HG02678 (cell line): ENCODE measurements around the gene NAV2.
A peak's percentile ranks its signal among the peaks of the same experiment; 100 is the strongest.
"Not testable (repeated sequence)": the region's sequence is repeated elsewhere in the genome, so short reads cannot be mapped to it uniquely, and the experiment has no call there.

Experiments
- ATAC-seq: cut with Tn5 transposase; IDR thresholded peaks from one replicate; pipeline ENCODE4 v1.9.1; 2021; ENCODE audit warnings: mild to moderate bottlenecking, moderate library complexity; ENCODE audit not compliant: unreplicated experiment

NAV2 gene

GRCh38 chr11:20127671-20128527 lies 415.3 kb downstream of the NAV2 start:
- ATAC-seq = peak; percentile 73

- ATAC-seq = not testable (repeated sequence)
Measured at GRCh38 chr11:20128528-20128825, 415.8 kb downstream of the NAV2 start.

GRCh38 chr11:20129665-20130064 lies 417.0 kb downstream of the NAV2 start:
- no peak for ATAC-seq

DNA sequence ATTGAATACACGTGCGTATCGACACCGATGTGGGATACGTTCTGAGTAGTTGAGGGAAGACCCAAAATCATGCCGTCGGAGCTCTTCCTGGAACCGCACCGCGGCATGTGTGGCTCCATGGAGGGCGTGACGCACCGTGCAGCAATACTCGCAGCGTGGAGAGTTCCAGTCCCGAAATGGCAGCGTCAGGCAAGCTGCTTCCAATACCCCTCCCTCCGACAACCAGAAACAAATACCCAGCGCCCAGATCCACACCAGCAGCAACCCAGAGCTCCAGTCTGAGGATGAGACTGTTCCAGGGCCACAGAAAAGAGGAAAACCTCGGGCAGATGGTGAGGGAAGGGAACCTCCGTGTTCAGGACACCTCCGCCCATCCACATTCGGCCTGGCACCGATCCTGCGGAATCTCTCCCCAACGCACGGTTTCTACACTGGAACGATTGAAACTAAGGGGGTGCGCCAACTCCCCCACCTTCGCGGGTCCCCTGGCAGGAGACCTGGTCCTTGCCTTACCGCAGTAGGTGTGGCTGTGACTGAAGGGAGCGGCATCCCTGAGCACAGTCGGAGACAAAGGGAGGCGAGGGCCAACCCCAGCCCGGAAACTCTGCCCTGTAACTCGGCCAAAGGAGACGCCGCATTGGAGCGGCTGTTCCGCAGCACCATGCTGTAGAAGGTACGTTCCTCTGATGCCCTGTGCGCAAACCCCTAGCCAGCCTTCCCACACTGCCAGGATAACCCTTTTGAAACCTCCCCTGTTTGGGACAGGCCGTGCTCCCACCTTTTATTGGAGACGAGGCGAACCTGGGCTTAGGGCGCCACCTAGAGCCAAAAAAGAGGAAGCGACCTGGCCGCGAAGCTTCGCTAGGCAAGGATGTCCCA lies 419.4 kb downstream of the NAV2 start:
- peak; percentile 60 for ATAC-seq

- no peak for ATAC-seq
Measured at GRCh38 chr11:20132667-20133039, 420.0 kb downstream of the NAV2 start.

DNA sequence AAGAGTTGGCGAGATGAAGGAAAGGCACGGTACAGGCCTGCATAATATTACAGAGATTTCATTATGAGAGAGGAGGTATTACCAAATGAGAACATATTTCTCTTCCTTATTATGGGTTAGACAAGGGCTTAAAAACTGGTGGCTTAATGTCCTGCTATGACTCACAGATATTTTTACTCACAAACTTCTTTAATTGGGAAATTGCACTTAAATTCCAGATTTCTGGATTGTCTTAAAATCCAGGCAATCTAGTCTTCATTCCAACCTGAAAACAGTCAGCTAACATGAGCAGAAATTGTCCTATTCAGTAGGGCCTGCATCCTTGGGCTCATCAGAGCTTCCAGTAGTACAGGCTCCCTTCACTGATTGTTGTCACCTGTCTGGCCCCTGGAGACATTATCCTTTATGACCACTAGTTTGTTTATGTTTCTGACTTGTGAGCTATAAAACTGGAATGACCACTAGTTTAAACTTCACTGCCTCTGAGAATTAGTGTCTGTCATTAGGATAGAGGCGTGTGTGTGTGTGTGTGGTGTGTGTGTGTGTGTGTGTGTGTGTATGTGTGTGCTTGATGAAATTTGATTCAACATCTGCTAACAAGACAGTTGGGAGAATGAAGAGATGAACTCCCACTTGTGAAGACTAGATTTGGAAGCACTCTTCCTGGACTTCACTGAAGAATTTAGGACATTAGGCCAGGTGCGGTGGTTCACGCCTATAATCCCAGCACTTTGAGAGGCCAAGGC lies 422.5 kb downstream of the NAV2 start:
- no peak for ATAC-seq

- ATAC-seq = no peak
Measured at GRCh38 chr11:20137637-20138036, 425.0 kb downstream of the NAV2 start.

DNA sequence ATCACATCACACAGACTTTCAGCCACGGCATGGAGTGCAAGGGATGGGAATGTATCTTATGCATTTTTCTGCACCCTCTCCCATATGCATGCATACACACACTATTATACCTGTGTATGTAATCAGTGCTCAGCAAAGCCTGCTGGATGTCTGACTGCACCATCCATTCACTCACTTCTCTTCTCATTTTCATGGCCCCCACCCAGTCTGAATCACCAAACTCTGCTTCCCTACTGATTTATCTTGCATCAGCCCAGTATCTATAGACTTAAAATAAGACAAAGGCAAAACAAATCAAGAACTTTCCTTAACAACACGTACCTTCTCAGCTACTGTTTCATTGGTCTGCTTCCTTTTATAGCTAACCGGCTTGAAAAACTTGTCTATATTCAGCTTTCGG lies 426.1 kb downstream of the NAV2 start:
- no peak for ATAC-seq

DNA sequence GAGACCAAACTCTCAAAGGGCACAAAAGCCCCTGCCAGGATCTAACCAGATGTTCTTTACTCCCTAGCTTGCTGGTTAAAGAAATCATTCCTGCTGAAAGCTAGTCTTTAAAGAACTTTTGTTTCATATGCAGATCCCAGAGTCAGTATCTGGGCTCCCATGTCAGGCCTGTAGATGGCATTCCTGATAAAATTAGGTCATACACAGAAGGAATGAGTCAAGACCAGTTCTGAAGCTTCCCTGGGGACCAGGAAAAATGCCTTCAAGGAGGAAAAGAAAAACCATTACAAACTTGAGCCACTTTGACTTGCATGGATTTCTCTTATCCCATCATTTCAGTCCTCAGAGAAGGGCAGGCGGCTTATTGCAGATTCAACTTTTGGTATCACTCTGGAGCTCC lies 441.7 kb downstream of the NAV2 start:
- no peak for ATAC-seq

DNA sequence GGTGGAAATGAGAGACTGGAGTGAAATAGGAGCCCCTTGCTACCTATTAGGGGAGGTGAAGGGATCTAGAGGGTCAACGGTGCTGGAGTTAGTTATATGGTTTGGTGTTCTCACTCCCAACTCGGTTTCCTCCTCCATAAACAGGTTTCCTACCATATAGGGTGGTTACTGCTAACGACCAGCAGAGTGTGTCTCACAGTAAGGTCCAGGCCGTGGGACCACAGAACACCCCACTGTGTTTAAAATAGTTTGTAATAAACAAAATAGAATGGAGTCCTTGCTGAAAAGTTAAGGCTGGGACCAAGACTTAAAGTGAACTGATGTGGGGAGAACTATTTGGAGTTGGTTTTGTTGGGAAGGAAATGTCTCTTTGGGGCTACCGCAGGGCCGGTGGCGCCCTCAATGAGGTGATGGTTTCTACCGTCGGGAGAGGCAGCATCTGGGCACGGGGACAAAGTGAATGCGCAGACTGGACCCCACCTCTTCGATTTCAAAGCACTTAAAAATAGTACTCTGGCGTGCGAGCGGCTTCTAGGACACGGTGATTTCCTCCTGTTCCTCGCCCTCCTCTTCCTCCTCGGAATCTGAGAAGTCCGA lies 443.1 kb downstream of the NAV2 start:
- ATAC-seq = no peak

DNA sequence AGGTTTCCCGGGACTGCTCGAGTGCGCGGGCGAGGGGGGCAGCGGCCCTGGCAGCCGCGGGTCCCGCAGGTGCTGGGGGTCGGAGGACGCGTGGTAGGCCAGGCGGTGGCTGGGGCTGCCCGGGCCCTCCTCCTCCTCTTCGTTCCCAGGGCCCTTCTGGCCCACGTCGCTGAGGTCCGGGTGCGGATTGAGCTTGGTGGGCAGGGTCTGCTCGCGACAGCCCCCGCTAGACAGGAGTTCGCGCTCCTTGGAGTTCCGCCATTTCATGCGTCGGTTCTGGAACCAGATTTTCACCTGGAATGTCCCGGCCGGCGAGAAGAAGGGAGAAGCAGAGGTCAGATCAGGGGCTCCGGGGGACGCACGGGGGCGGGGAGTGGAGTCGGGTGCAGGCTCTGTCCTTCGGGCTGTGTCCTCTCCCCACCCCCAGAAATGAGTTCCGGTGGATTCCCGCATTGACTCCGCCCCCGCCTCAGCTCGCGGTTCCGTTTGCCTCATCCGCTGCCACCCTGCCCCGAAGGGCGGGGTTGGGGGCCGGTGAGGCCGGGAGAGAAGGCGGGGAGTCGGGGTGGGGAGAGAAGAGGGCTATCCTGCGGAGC lies 443.7 kb downstream of the NAV2 start:
- ATAC-seq = no peak

DNA sequence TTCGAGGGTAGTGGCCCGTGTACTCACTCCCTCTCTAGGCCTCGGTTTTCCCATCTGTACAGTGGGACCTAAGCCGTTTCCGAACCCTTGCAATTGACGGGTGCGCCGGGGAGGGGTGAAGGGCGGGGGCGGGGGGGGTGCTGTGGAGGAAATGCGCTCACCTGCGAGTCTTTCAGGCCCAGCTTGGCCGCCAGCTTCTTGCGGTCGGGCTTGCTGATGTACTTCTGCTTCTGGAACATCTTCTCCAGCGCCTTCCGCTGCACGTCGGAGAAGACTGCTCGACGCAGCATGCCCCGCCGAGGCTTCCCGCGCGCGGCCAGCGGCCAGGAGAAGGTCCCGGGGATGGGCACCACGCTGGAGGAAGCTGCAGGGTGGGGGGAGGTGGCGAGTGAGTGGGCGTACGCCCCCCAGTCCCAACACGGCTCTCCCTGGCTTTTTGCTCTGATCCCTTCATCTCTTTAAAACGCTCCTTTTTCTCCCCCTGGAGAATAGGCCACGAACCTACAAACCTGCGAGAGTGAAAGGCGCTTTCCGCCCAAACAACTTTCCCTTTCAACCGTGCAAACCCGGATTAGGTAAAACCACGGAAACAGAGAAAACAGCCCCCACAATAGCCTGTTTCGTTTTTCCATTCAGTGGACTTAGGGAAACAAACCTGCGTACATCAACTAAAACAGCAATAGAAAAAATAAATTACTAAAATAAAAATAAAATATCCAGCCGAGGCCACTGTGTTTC lies 444.4 kb downstream of the NAV2 start:
- no peak for ATAC-seq

GRCh38 chr11:20157728-20158127 lies 445.1 kb downstream of the NAV2 start:
- ATAC-seq = no peak

DNA sequence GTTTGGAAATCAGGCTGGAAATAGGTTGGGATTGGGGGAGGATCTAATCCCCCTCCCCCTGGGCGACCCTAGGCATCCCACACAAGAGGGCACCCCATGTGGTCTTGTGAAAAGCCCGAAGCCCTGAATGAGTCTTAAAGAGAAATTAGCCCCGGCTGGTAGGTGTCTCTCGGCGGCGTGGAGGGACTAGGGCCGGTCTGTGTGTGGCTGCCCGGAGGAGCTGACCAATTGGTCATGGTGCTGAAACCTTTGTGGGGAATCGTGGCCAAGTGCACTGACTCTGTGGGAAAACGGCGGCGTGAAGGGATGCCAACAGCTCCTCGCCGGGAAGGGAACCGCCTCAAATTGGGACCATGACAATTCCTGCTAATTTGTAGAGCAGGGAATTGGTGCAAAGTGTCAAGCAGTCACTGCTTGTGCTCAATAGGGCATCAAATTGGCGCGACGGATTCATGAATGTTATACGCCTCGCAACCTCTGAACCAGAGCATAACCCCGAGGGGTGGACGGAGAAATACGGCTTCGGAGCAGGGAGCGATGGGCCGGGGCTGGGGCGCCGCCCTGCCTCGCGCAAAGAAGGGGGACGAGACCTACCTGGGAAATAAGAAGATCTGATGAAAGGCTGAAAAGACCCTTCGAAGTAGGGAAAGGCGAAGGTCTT lies 446.1 kb downstream of the NAV2 start:
- ATAC-seq = no peak

GRCh38 chr11:20159466-20160381 lies 447.1 kb downstream of the NAV2 start:
- ATAC-seq = no peak

DNA sequence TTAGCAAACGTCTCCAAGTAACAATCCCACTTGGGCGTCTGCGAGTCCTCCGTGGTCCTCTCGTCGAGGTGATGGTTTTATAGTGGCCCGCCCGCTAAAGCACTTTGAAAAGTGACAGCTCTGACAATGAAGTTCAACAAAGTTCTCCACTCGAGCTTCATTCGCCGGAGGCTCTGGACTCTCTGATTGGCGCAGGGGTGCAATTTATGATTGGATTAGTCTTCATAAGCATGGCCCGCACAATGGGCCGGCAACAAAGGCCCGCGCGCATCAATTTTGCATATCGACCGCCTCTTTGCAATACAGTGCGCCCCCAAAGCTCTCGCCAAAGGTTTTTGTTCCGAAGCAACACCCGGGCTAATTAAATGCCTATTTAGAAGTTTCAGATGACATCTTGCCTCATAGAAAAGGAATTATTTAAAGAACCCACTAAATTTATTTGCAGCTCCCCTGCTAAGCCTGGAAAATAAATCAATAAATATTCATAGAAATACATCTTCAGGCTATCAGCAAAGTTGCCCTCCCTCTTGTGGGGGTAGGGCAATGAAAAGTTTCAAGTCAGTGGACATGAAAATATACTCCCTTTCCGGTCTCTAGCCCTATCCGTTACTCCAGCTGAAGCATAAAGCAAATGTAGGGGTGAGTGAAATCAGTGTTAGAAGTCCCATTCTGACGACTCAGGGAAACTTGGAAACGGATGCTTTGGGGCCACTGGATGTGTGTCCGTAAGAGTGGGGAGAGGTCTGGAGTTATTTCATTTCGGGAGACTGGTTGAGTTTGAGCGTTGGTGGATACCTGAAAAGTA lies 448.0 kb downstream of the NAV2 start, which contains the start of gene DBX1:
TSS of gene DBX1 (minus strand) at position 51 of the 805 bp plus-strand sequence. CDS start 151 bp downstream, outside the sequence.
- no peak for ATAC-seq

- no peak for ATAC-seq
Measured at GRCh38 chr11:20161230-20161918, 448.7 kb downstream of the NAV2 start.
